B cell (primary cell): ENCODE measurements around the gene CHST9. TPM values are rescaled to one million over a fixed set of nuclear protein-coding genes. Genes with fewer than 3 reads are reported as not detected.
"Not testable (repeated sequence)": the region's sequence is repeated elsewhere in the genome, so short reads cannot be mapped to it uniquely, and the experiment has no call there.

ENCODE experiments used
- ATAC-seq: fragments of 200-7000 bp; cut with Tn5 transposase; one replicate; pipeline ENCODE4 v1.10.0; 2021; ENCODE audit warnings: low read depth, mild to moderate bottlenecking, moderate number of reproducible peaks, moderate library complexity
- CTCF ChIA-PET: fragments of 350-600 bp; sonication (Branson Sonifier 250); formaldehyde crosslinking; loops from one replicate; lab custom pipeline; 2021; ENCODE audit warnings: antibody characterized with exemption, inconsistent platforms; lab: Charles Lee
- POLR2A ChIA-PET: fragments of 350-600 bp; sonication (Branson Sonifier 250); formaldehyde crosslinking; loops from one replicate; lab custom pipeline; 2021; ENCODE audit warnings: antibody characterized with exemption; lab: Charles Lee
- DNase-seq: peaks from one replicate; pipeline ENCODE4 v3.0.0; 2013
- H2AFZ ChIP-seq: 2 replicates; pipeline ENCODE4 v1.6.1; 2012; ENCODE audit warnings: mild to moderate bottlenecking, low read depth, low read length; ENCODE audit not compliant: insufficient read depth, poor library complexity, severe bottlenecking
- H3K27ac ChIP-seq, 2 donors: 1 replicate in 1 of 2; 2 replicates in 1 of 2; pipeline ENCODE4 v1.5.1; 2012 to 2013; ENCODE audit warnings: low read length in 2 of 2, mild to moderate bottlenecking in 2 of 2, moderate library complexity in 1 of 2
- H3K27me3 ChIP-seq, 4 experiments: fragments of 200-600 bp in 1 of 4; sonication (generic) in 1 of 4; replicated peaks in 1 of 4; 1 replicate in 2 of 4; 2 replicates in 2 of 4; pipeline versions ENCODE4 v1.6.1 to v1.7.0; 2013 to 2016; ENCODE audit warnings: low read length in 3 of 4, mild to moderate bottlenecking in 2 of 4, mixed read lengths in 1 of 4, moderate library complexity in 1 of 4; ENCODE audit not compliant: insufficient read depth in 4 of 4, control insufficient read depth in 3 of 4; ENCODE audit errors: control extremely low read depth in 1 of 4
- H3K36me3 ChIP-seq, 2 experiments: replicated peaks in 1 of 2; 1 replicate in 1 of 2; 2 replicates in 1 of 2; pipeline versions ENCODE4 v1.6.1 to v1.7.1; 2013; ENCODE audit warnings: low read length in 1 of 2; ENCODE audit not compliant: insufficient read depth in 2 of 2, control insufficient read depth in 1 of 2; ENCODE audit errors: control extremely low read depth in 1 of 2, extremely low read depth in 1 of 2
- H3K4me1 ChIP-seq, 2 donors: fragments of 200-600 bp in 1 of 2; sonication (generic) in 1 of 2; 1 replicate in 1 of 2; 2 replicates in 1 of 2; pipeline versions ENCODE4 v1.5.1 to v1.6.1; 2013 to 2017; ENCODE audit warnings: low read length in 2 of 2; ENCODE audit not compliant: control insufficient read depth in 2 of 2, insufficient read depth in 2 of 2
- H3K4me2 ChIP-seq: replicated peaks from 2 replicates; pipeline ENCODE3; 2012; ENCODE audit warnings: mild to moderate bottlenecking, low read depth, low read length; ENCODE audit not compliant: poor library complexity, severe bottlenecking
- H3K4me3 ChIP-seq, 5 experiments: fragments of 200-600 bp in 1 of 5; sonication (generic) in 1 of 5; 1 replicate in 3 of 5; 2 replicates in 2 of 5; pipeline versions ENCODE4 v1.5.1 to v1.7.0; 2011 to 2016; ENCODE audit warnings: low read length in 4 of 5, mild to moderate bottlenecking in 4 of 5, low read depth in 2 of 5, control low read depth in 1 of 5, moderate library complexity in 1 of 5; ENCODE audit not compliant: insufficient read depth in 1 of 5; ENCODE audit errors: control extremely low read depth in 1 of 5, extremely low read depth in 1 of 5
- H3K79me2 ChIP-seq: fragments of 200-600 bp; sonication (generic); one replicate; pipeline ENCODE4 v1.6.0; 2016; ENCODE audit warnings: low read length; ENCODE audit not compliant: control insufficient read depth, insufficient read depth
- H3K9ac ChIP-seq: fragments of 200-600 bp; sonication (generic); 2 replicates; pipeline ENCODE4 v1.6.1; 2017; ENCODE audit warnings: mild to moderate bottlenecking, low read length, moderate library complexity
- H3K9me3 ChIP-seq, 3 donors: one replicate each; pipeline versions ENCODE4 v1.6.1 to v1.7.1; 2013; ENCODE audit warnings: low read length in 2 of 3; ENCODE audit not compliant: control insufficient read depth in 2 of 3, insufficient read depth in 1 of 3; ENCODE audit errors: control extremely low read depth in 1 of 3
- H4K20me1 ChIP-seq: 2 replicates; pipeline ENCODE4 v1.6.0; 2012; ENCODE audit warnings: mild to moderate bottlenecking, low read length; ENCODE audit not compliant: insufficient read depth, control insufficient read depth, poor library complexity, severe bottlenecking
- H3K27ac Mint-ChIP-seq: one replicate; pipeline ENCODE4 v1.8.0; 2021; ENCODE audit warnings: mixed read lengths
- H3K27me3 Mint-ChIP-seq: one replicate; pipeline ENCODE4 v1.8.0; 2021; ENCODE audit warnings: mixed read lengths
- H3K4me1 Mint-ChIP-seq: one replicate; pipeline ENCODE4 v1.8.0; 2021; ENCODE audit warnings: mixed read lengths
- H3K4me3 Mint-ChIP-seq: one replicate; pipeline ENCODE4 v1.8.0; 2021; ENCODE audit warnings: mixed read lengths
- H3K9me3 Mint-ChIP-seq: one replicate; pipeline ENCODE4 v1.8.0; 2022; ENCODE audit warnings: mixed read lengths; ENCODE audit not compliant: insufficient read depth
- CTCF ChIP-seq: fragments of 200-600 bp; IDR thresholded peaks from one replicate; pipeline ENCODE4 v1.8.0; 2022; ENCODE audit warnings: antibody characterized with exemption, mild to moderate bottlenecking
- EZH2 ChIP-seq: IDR thresholded peaks from 2 replicates; pipeline ENCODE4 v1.6.1; 2012; ENCODE audit warnings: borderline replicate concordance, low read depth, mild to moderate bottlenecking, moderate library complexity, low read length; ENCODE audit not compliant: insufficient read depth, poor library complexity, severe bottlenecking
- WGBS: methylation state at CpG from one replicate; pipeline ENCODE4 v1.1.5; 2013; ENCODE audit warnings: missing lambda C conversion rate; ENCODE audit not compliant: insufficient coverage; 5-methylcytosine and 5-hydroxymethylcytosine counted together
- intact Hi-C: fragments of 100-400 bp; cut with micrococcal nuclease; formaldehyde crosslinking; loops from one replicate; pipeline ENCODE4 v1.10.0; 2022
- polyA plus RNA-seq: library from polyadenylated mRNA; depleted of rRNA; stranded (reverse); fragments of >200 nt; gene quantifications from 2 replicates; pipeline ENCODE4 v1.2.3, GENCODE V29; 2012
- total RNA-seq, 2 donors: library from RNA; stranded (reverse); fragments of 120-200 nt in 1 of 2; gene quantifications; 1 replicate in 1 of 2; 2 replicates in 1 of 2; pipeline versions ENCODE4 v1.2.3 to v1.2.4, GENCODE V29; 2013 to 2022

The CHST9 gene
- total and polyA plus RNA-seq, 2 donors (not counting 1 experiment from before 2014, with no cell fraction given), result not detected

DNA sequence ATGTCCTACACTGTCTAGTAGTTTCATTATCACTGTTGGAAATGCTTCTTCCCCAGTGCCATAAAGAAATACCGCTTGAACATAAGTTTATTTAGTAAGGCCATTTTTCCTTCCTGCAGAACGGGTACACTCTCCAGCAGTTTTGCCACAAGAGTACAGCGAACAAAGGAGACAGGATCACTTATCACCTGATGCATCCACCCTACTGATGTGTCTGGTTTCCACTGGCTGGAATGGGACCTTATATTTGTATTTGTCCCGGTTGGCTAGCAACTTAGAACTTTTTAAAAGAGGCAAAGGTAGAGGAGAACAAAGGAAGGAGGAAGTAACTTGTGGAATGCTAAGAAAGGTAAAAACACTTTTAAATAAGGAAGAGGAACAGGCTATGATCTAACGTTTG lies 46.1 kb upstream of the CHST9 start:
- H3K79me2 ChIP-seq, ATAC-seq, H2AFZ ChIP-seq, DNase-seq, H3K9me3 Mint-ChIP-seq, H3K9ac ChIP-seq, H4K20me1 ChIP-seq, H3K27me3 ChIP-seq, H3K4me1 Mint-ChIP-seq, H3K4me1 ChIP-seq, H3K27ac Mint-ChIP-seq, H3K4me3 Mint-ChIP-seq, H3K9me3 ChIP-seq, H3K4me2 ChIP-seq, H3K27ac ChIP-seq, POLR2A ChIA-PET, H3K36me3 ChIP-seq, H3K4me3 ChIP-seq, intact Hi-C loops, CTCF ChIA-PET, H3K27me3 Mint-ChIP-seq: not testable (repeated sequence)
- WGBS, result 33% methylated on average over 3 of the region's 5 CpGs

- CTCF ChIA-PET, result no interaction called here
Observed at GRCh38 chr18:27227721-27228120, 42.6 kb upstream of the CHST9 start.

More at GRCh38 chr18:27227721-27228120, 42.6 kb upstream of the CHST9 start:
- intact Hi-C loops, result no loop called here
- H2AFZ ChIP-seq, result no peak overlapping the region
- Mint-ChIP-seq H3K27ac (no peak overlapping the region), H3K4me3 (no peak overlapping the region), H3K9me3 (peaks cover 4% of the 10 kb centered on the region), H3K4me1 (no peaks in the 10 kb centered on the region), H3K27me3 (no peaks in the 10 kb centered on the region)
- no peaks in the 10 kb centered on the region for H3K27me3 ChIP-seq
- H3K9me3 ChIP-seq, result peaks cover 0 to 8% (median 0%) of the 10 kb centered on the region in 3 donors
- ATAC-seq, result no peak
- no peak overlapping the region for H3K27ac ChIP-seq
- WGBS, result no CpG with 5 or more reads among the region's 1 CpG
- H3K36me3 ChIP-seq, result no peaks in the 10 kb centered on the region
- no peaks in the 10 kb centered on the region for H3K4me1 ChIP-seq
- no peak overlapping the region for H3K4me3 ChIP-seq
- H3K9ac ChIP-seq, result no peak overlapping the region
- TF ChIP-seq EZH2 (no peak), CTCF (no peak)
- no peak overlapping the region for H3K4me2 ChIP-seq
- POLR2A ChIA-PET, result no interaction called here
- DNase-seq, result no peak
- no peaks in the 10 kb centered on the region for H3K79me2 ChIP-seq
- H4K20me1 ChIP-seq, result no peaks in the 10 kb centered on the region
